Brain microvascular endothelial cell (primary cell): ENCODE measurements around the gene TM4SF1.
A peak's percentile ranks its signal among the peaks of the same experiment; 100 is the strongest.

Experiments
- DNase-seq: peaks from one replicate; pipeline ENCODE4 v3.0.0-alpha.2; 2020
- H3K27ac ChIP-seq: fragments of 250-450 bp; sonication (Bioruptor Pico); 2 replicates; pipeline ENCODE4 v1.5.1; 2020; ENCODE audit warnings: mild to moderate bottlenecking, moderate library complexity
- H3K27me3 ChIP-seq: fragments of 250-450 bp; sonication (Bioruptor Pico); replicated peaks from 2 replicates; pipeline ENCODE4 v1.5.1; 2020; ENCODE audit warnings: mild to moderate bottlenecking
- H3K36me3 ChIP-seq: fragments of 250-450 bp; sonication (Bioruptor Pico); replicated peaks from 2 replicates; pipeline ENCODE4 v1.5.1; 2020; ENCODE audit warnings: mild to moderate bottlenecking
- H3K4me3 ChIP-seq: 2 replicates; pipeline ENCODE4 v1.5.1; 2011; ENCODE audit warnings: low read depth, mild to moderate bottlenecking, control low read depth, low read length, moderate library complexity
- in situ Hi-C: cut with HindIII; loops from 2 replicates; pipeline ENCODE4 v1.10.0; 2017; ENCODE audit warnings: low sequenced_read_pairs, low pct_ligation_motif_present
- TF ChIP-seq, protein P1 (sequence below): IDR thresholded peaks from 2 replicates; pipeline ENCODE4 v1.5.1; 2011; ENCODE audit warnings: low read depth, mild to moderate bottlenecking, moderate library complexity, low read length, control low read depth, inconsistent platforms; ENCODE audit errors: missing control alignments

Gene TM4SF1

GRCh38 chr3:149371001-149371722, 6.3 kb downstream of the TM4SF1 start:
- DNase-seq: no peak
- no peak overlapping the region for H3K4me3 ChIP-seq
- H3K27me3 ChIP-seq: no peaks in the 10 kb centered on the region
- TF ChIP-seq, protein P1, sequence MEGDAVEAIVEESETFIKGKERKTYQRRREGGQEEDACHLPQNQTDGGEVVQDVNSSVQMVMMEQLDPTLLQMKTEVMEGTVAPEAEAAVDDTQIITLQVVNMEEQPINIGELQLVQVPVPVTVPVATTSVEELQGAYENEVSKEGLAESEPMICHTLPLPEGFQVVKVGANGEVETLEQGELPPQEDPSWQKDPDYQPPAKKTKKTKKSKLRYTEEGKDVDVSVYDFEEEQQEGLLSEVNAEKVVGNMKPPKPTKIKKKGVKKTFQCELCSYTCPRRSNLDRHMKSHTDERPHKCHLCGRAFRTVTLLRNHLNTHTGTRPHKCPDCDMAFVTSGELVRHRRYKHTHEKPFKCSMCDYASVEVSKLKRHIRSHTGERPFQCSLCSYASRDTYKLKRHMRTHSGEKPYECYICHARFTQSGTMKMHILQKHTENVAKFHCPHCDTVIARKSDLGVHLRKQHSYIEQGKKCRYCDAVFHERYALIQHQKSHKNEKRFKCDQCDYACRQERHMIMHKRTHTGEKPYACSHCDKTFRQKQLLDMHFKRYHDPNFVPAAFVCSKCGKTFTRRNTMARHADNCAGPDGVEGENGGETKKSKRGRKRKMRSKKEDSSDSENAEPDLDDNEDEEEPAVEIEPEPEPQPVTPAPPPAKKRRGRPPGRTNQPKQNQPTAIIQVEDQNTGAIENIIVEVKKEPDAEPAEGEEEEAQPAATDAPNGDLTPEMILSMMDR: peak; percentile 5
- in situ Hi-C loops: no loop called here
- peaks cover 47% of the 10 kb centered on the region for H3K36me3 ChIP-seq
- no peak overlapping the region for H3K27ac ChIP-seq

GRCh38 chr3:149369991-149370866, 7.2 kb downstream of the TM4SF1 start:
- TF ChIP-seq, protein P1: no peak
- peaks cover 42% of the 10 kb centered on the region for H3K36me3 ChIP-seq
- H3K4me3 ChIP-seq: no peak overlapping the region
- no peaks in the 10 kb centered on the region for H3K27me3 ChIP-seq
- in situ Hi-C loops: no loop called here
- no peak overlapping the region for H3K27ac ChIP-seq
- DNase-seq: no peak

- TF ChIP-seq, protein P1: no peak
- Histone ChIP-seq H3K4me3 (no peak overlapping the region), H3K27ac (no peak overlapping the region), H3K27me3 (no peaks in the 10 kb centered on the region), H3K36me3 (peaks cover 33% of the 10 kb centered on the region)
- in situ Hi-C loops: no loop called here
- no peak for DNase-seq
Observed at GRCh38 chr3:149368674-149369497, 8.6 kb downstream of the TM4SF1 start.

DNA sequence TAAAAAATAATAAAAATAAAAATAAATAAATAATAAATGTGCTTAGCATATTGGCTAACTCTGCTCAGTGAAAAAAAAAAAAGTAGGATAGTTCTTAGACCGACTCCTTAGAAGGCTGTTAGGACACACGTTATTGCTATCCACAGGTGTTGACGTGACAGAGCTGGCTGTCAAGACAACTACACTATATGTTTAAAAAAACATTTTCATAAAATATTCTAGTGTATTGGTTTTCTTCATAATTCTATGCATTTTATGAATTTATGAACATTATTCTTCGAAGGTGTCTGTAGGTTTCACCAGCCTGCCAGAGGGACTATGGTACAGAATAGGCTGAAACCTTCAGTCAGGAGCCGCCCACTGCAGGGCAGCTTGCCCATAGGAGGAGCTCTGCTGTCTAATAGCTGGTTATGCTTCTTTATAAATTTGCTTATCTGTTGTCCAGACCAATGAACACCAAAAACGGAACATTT, 9.2 kb downstream of the TM4SF1 start:
- TF ChIP-seq, protein P1: peak; percentile 24
- DNase-seq: no peak
- Histone ChIP-seq H3K27me3 (no peaks in the 10 kb centered on the region), H3K27ac (no peak overlapping the region), H3K4me3 (no peak overlapping the region), H3K36me3 (peaks cover 28% of the 10 kb centered on the region)
- in situ Hi-C loops: no loop called here

- Histone ChIP-seq H3K27ac (no peak overlapping the region), H3K27me3 (no peaks in the 10 kb centered on the region), H3K4me3 (no peak overlapping the region), H3K36me3 (peaks cover 22% of the 10 kb centered on the region)
- TF ChIP-seq, protein P1: no peak
- DNase-seq: peak; percentile 56
- in situ Hi-C loops: no loop called here
Observed at GRCh38 chr3:149366941-149367840, 10.3 kb downstream of the TM4SF1 start.
